HG03520 (cell line): ENCODE results near the gene LRRTM3.

Experiments
- ATAC-seq: cut with Tn5 transposase; IDR thresholded peaks from one replicate; pipeline ENCODE4 v1.9.1; 2021; ENCODE audit warnings: mild to moderate bottlenecking, moderate library complexity; ENCODE audit not compliant: unreplicated experiment

Gene LRRTM3

GRCh38 chr10:66925896-66926715, at the start of gene LRRTM3:
Gene LRRTM3 (plus strand): TSS chr10:66926036.
- ATAC-seq: peak; percentile 100

DNA sequence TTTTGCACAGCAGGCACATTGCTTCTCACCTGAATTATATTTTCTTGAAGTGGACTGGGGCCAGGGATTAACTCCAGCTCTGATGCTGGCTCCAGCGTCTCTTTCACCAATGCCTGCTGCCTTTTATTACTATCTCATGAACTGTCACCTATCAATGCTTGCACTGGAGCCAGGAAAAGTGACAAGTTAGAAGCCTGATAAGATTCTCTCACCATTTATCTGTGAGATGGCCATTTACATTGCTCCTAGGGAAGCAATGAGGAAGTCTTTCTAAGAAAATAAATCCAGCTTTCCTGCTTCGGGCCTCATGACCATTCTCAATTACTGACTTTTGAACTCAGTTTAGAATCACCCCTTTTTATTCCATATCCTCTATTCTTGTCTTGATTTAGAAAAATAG, 48.5 kb upstream of the LRRTM3 start:
- ATAC-seq: no peak

DNA sequence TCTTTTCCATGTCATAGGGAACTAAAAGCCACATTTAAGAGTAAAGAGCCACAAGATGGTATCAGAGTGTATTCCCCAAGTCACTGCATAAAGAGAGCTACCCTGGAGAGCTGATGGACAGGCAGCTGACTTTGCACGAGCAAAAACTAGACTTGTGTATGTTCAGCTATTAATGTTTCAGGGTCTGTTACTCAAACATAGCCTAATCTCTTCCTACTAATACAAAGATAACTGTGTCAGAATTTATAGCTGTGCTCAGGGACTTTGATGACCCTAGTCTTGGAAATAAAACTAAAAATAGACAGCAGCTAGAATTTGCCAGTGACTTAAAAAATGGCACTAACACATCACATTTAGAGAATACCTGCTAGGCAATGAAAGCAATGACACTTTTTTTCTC, 45.5 kb upstream of the LRRTM3 start:
- ATAC-seq: no peak

GRCh38 chr10:66880826-66881225, 45.0 kb upstream of the LRRTM3 start:
- ATAC-seq: no peak

- ATAC-seq: no peak
Measured at GRCh38 chr10:66881814-66882213, 44.0 kb upstream of the LRRTM3 start.

DNA sequence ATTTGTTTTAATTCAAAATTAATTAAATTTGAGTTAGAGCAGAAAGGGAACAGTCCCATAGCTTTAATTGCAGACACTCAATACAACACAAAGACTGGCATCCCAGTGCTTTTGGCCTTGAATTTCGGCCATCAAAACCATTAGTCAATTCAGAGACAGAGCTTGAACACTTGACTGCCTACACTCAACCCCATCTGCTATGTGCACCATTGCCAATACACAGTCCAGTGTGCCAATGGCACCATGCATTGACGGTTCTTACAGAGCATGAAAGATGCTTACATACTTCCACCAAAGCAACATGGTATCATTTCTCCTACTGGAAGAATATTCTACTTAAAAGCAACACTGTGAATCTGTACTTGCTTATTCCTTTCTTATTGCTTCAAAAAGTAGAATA, 43.6 kb upstream of the LRRTM3 start:
- no peak for ATAC-seq

DNA sequence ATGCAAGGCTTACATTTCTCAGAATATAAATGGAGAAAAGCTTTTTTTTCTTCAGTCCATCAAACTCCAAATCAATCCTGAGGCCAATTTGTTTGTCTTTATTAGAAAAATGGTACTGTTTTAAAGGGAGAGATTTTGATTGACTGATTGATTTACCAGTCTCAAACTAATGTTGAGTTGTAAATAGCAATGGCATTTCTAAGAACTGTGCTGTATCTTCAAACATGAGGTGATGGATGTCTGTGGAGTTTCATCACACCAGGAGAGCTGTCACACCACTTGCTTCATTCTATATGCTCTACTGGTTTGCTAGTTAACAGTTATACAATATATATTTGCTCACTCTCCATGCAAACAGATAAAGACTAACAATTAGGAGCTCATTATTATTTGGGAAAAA, 39.0 kb upstream of the LRRTM3 start:
- no peak for ATAC-seq

GRCh38 chr10:66888237-66888636, 37.6 kb upstream of the LRRTM3 start:
- ATAC-seq: no peak

DNA sequence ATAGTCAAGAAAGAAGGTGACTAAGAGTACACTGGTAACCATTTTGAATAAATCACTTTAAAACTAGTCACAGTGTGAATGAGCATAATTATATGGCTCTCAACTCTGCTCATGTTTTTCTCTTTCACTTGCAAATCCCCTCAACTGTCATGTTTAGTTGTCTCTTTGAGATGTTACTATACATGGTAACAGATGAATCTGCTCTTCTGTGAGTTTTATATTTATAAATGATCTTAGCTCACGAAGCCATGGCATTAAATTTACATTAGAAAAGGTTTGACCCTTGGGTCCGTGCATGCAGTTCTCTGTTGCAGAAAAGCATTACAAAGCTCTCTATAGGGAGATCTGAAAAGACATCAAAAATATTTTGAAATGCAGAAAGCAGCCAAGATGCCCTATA, 33.0 kb upstream of the LRRTM3 start:
- ATAC-seq: no peak

DNA sequence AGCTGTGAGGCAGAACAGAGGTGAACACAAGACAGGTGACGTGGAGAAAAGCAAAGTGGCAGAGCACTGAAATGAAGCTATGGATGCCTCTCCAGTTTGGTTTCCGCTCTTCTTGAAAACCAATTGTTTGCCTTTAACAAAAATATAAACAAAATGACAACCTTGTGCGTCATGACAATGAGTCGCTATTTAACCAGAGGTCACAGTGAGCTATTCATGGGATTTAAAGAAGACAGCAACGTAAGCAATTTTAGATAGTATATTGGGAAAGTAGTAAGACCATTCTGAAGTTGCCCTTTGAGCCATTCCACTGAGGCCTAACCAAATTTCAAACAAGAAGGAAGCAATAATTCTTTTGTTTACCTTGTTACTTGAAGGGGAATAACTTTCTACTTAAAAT, 15.2 kb upstream of the LRRTM3 start:
- no peak for ATAC-seq

GRCh38 chr10:66916030-66916429, 9.8 kb upstream of the LRRTM3 start:
- no peak for ATAC-seq

GRCh38 chr10:66917104-66917503, 8.7 kb upstream of the LRRTM3 start:
- ATAC-seq: no peak

GRCh38 chr10:66919248-66919647, 6.6 kb upstream of the LRRTM3 start:
- ATAC-seq: no peak

DNA sequence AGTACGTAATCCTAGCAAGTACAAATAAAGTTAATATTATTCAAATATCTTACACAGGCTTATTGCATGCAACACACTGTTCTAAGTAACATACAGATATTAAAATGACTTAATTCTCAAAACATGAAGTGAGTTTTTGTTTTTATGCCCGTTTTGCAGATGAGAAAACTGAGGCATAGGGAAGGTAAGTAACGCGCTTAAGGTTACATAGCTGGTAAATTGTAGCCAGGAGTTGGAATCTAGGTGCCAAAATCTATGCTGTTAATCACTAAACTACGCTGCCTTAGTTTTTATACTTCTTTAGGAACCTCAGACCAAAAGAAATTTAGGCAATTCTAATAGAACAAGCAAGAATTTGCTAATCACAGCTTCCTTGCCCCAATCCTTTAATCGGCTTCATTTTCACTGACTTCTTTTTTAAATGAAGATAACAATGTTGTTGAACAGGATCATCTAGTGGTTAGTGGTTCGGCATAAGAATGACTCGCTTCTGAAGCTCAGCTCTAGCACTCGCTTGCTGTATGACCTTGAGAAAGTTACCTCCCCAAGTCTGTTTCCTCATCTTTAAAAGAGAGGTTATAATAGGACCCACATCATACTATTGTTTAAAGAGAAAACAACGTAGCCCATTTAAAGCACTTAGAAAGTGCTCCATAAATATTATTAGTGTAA, 1.0 kb upstream of the LRRTM3 start:
- no peak for ATAC-seq

GRCh38 chr10:66925373-66925772, 463 bp upstream of the LRRTM3 start:
- no peak for ATAC-seq

DNA sequence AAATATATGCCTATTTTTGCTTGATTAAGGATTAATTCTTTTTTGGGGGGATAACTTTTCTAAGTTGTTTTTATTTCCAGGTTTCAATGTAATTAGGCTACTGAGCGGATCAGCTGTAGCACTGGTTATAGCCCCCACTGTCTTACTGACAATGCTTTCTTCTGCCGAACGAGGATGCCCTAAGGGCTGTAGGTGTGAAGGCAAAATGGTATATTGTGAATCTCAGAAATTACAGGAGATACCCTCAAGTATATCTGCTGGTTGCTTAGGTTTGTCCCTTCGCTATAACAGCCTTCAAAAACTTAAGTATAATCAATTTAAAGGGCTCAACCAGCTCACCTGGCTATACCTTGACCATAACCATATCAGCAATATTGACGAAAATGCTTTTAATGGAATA, 1.0 kb downstream of the LRRTM3 start:
- ATAC-seq: no peak

- no peak for ATAC-seq
Measured at GRCh38 chr10:66927251-66927935, 1.6 kb downstream of the LRRTM3 start.

- no peak for ATAC-seq
Measured at GRCh38 chr10:66927971-66928770, 2.3 kb downstream of the LRRTM3 start.

- ATAC-seq: no peak
Measured at GRCh38 chr10:66928776-66929175, 2.9 kb downstream of the LRRTM3 start.

- no peak for ATAC-seq
Measured at GRCh38 chr10:66929375-66929774, 3.5 kb downstream of the LRRTM3 start.

GRCh38 chr10:66931340-66931948, 5.6 kb downstream of the LRRTM3 start:
- peak; percentile 69 for ATAC-seq
